Fibroblast of upper back skin (primary cell): ENCODE measurements around the gene CUX1.
A peak's percentile ranks its signal among the peaks of the same experiment; 100 is the strongest.
"Not testable (repeated sequence)": the region's sequence is repeated elsewhere in the genome, so short reads cannot be mapped to it uniquely, and the experiment has no call there.

Experiments
- DNase-seq: peaks from one replicate; pipeline ENCODE4 v3.0.0-alpha.2; 2013

CUX1 gene

DNA sequence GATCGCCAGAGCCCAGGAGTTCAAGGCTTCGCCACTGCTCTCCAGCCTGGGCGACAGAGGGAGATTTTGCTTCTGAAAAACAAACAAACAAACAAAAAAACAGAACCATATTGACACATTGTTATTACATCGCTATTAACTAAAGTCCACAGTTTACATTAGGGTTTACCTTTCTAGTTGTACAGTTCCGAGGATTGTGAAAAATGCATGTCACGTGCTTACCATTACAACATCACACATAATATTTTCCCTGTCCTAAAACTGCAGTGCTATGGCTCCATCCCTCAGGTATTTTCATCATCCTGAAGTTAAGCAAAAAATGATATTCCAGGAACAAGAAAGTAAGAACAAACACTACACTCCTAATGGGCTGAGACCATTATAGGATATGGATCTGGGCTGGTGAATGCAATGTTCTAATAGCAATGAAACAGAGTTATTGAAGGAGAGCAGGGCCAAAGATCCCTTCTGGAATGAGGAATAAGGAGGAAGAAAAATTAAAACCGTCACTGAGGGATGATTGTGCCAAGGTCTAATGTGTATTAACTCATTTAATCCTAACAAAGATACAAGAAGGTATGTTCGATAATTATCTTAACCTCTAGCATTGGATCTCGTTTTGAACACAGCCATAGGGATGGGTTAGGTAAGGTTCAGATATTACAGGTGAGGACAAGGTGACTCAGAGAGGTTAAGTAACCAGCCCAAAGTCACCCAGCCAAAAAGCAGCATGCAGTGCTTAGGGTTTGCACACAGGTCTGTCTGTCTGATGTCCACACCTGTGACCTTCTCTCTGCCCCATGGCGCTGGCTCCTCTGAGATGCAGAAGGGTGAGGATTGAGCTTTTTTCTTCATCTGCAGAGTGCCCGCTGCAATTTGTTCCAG, 14.0 kb upstream of the CUX1 start:
- no peak for DNase-seq

DNA sequence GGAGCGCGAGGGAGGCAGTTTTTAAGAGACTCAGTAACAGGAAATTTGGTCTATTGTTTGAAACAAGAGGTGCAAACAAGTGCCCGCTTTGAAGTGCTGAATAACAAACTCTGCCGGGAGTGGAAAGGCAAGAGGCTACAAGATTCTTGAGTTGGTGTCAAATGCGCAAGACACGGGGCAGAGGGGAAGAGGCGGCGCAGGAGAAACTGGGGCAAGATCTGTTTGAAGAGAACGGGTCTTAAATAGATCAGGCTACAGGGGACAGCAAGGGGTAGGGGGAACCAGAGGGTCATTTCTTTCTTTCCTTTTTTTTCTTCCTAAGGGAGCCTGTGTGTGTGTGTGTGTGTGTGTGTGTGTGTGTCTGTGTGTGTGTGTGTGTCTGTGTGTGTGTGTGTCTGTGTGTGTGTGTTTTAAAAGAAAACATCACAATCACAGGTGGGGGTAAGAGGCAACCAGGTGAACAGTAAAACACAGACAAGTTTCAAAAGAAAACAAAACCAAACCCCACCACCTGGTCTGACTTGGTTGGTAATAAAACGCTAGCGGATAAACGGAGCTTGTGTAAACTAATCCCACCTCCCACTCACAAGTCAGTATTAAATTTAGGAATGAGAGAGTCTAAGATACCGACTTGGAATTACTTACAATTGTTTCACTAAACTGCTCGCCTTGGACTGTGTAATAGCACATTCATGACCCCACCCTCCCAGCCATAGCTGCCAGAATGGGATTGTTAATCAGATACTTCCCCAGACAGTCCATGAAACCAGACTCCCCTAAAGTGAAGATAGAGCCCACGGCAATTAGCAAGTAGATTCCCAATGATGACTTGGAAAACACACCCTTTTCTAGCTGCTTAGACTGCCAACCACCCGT, 13.1 kb upstream of the CUX1 start:
- DNase-seq = no peak

GRCh38 chr7:101804967-101805366, 12.5 kb upstream of the CUX1 start:
- no peak for DNase-seq

DNA sequence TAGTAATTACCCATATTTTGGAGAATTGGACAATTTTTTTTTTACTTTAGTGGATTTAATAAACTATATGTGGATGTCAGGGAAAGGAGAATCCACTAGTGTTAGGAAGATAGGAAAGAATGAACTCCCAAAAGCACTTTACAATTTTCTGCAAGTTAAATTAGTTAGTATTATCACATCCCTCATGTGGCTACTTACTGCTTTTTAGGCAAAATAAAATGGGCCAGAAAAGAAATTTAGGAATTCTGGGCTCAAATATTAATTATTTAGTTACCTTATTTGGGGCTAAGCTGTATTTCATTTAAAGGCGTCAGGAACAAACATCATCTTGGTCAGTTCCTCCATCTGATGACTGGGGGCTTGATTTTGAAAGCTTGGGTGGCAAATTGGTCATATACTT, 4.8 kb upstream of the CUX1 start:
- DNase-seq = no peak

GRCh38 chr7:101813402-101814019, 3.9 kb upstream of the CUX1 start:
- DNase-seq = no peak

- no peak for DNase-seq
These were observed 3.1 kb upstream of the CUX1 start for GRCh38 chr7:101814081-101814990.

DNA sequence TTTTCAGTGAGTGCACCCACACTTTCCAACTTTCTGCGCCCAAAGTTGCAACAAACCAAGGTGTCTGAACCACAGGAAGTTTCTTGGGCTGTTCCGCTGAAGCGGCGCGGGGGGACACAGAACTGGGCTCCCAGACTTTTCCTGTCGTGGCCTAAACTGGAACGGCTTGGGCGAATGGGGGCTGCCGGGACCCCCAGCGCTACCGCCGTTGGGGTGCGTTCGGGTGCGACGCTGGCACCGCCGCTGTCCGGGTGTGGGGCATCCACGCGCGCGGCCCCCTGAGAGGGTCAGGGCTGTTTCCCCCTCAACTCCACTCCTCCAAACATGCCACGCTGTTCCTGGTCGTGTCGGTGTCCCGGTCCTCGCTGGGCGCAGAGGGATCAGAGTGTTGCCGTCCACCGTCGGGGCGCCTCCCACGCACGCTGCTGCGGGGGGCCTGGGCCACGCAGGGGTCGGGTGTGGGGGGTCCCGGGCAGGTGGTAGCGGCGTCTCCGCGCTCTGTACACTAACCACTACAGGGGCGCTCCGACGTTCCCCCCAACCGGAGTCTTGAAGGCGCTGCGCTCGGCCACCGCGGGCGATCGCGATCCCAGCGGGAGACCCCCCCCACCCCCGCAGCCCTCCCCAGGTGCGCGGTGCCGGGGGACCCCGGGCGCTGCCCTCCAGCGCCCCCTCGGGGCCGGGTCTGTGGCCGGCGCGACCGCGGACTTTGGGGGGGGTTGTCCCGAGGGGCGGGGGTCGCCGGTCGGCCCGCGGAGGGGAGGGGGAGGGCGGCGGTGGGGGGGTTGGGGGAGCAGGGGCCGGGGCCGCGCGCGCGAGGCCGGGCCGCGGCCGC, 2.2 kb upstream of the CUX1 start:
- no peak for DNase-seq

GRCh38 chr7:101815826-101816594, 1.4 kb upstream of the CUX1 start:
- DNase-seq = peak; percentile 81

DNA sequence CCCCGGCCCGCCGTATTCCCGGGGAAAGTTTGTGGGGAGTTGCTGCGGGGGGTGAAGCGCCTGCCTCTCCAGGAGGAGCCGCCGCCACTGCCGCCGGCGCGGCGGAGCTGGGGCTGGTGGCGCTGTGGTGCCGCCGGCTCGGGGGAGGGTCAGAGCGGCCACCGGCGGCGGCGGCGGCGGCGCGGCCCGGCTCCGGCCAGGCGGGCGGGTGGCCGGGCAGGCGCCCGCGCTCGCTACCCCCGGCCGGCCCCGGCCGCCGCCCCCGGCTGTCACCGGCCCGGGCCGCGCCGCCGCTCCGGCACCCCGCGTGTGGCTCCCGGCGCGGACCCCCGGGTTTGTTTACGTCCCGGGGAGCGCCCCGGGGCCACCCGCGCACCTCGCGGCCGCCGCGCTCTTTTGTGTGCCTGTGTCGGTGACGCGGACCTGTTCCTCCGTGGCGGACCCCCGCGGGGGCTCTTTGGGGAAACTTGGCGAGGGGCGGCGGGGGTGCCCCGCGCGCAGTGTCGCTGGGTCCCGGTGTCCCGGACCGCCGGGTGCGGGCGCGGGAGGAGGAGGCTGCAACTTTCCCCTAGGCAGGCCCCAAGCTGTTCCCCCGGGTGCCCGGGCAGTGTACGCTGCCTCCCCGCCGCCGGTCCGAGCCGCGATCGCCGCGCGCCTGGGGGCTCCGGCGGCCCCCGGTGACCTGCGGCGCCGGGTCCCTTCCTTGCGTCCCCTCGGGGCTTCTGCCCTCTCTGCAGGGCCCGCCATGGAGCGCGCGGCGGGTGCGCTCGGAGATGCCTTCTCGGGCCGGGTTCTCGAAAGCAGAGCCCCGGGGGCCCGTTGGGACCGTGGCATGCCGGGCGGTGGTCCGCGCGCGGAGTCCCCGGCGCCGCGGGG, 593 bp upstream of the CUX1 start:
- DNase-seq = no peak

GRCh38 chr7:101818287-101819071, 1.1 kb downstream of the CUX1 start:
- DNase-seq = no peak

- DNase-seq = no peak
These were observed 1.8 kb downstream of the CUX1 start for GRCh38 chr7:101819183-101819582.

- no peak for DNase-seq
These were observed 2.6 kb downstream of the CUX1 start for GRCh38 chr7:101819913-101820522.

DNA sequence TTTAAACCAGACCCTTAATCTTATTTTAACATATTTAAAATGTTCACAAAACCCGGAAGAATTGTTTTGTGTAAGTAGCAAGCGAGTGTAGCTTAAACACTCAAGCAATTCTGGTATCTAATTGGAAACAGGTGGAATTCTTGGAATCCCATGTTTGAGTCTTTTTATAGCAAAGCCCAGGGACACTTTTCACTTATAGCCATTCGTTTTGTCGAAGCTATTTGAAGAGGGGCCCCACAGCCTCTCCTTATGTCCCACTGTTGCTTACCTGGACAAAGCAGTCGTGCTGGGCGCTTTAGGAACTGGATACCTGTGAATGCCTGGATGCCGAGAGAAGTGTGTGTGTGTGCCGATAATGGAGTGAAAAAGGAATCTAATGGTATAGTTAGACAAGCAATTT, 3.3 kb downstream of the CUX1 start:
- DNase-seq = peak; percentile 68

DNA sequence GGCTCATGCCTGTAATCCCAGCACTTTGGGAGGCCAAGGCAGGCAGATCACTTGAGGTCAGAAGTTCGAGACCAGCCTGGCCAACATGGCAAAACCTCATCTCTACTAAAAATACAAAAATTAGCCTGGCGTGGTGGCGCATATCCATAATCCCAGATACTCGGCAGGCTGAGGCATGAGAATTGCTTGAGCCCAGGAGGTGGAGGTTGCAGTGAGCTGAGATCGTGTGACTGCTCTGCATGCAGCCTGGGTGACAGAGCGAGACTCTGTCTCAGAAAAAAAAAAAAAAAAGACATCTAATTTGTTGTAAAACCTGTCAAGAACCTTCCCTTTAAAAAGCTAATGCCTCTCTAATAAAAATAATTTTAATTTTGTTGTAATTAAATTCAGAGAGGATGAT, 5.2 kb downstream of the CUX1 start:
- not testable (repeated sequence) for DNase-seq

DNA sequence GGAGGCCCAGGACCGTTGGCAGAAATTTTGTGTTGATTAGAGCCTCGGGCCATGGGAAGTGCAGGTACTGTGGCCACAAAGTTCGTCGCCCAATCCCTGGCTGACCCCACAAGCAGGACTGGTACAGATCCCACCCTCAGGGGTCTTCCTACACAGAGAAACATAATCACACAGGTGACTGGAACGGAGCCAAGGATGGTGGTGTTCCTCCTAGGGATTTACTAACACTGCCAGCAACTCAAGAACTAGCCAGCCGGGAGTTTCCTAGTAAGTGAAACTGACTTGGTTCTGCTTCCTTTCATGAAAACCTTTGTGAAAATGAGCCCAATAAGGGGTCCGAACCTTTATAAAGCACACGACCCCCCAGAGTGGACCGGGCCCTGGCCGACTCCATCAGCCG, 5.7 kb downstream of the CUX1 start:
- DNase-seq = no peak

GRCh38 chr7:101823596-101823995, 6.2 kb downstream of the CUX1 start:
- DNase-seq = no peak

DNA sequence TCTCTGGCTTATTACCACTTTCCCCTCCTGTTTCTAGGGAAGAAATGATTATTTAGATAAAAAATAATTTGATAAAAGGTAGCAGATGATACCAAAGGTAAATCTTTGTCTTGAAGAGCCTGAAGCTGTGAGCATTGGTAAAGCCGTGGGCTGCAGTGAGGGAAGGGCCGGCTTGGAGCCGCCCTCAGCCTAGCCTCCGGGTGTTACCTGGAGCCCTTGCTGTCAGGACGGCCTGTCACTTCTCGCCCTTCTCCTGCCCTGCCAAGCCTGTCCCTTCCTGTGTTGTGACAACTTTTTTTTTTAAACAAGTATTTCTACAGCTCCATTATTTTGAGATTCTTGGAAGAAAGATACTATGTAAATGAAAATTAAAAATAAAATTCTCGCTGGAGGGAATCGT, 7.0 kb downstream of the CUX1 start:
- DNase-seq = no peak

- no peak for DNase-seq
These were observed 8.8 kb downstream of the CUX1 start for GRCh38 chr7:101826081-101826835.
